Fibroblast of lung (primary cell): Measurements from ENCODE around the gene ISOC2.

Source experiments
- CTCF ChIP-seq, 2 donors: IDR thresholded peaks in 1 of 2; conservative IDR thresholded peaks in 1 of 2; 1 replicate in 1 of 2; 2 replicates in 1 of 2; pipeline ENCODE4 v1.5.1; 2011 to 2012; ENCODE audit warnings: low read length in 2 of 2, control low read depth in 1 of 2, inconsistent platforms in 1 of 2, low read depth in 1 of 2, mild to moderate bottlenecking in 1 of 2
- EZH2 ChIP-seq: IDR thresholded peaks from 2 replicates; pipeline ENCODE4 v1.5.1; 2012; ENCODE audit warnings: low read length, control low read depth, mild to moderate bottlenecking; ENCODE audit errors: missing control alignments

GRCh38 chr19:55502197-55502952 is 40.9 kb upstream of the ISOC2 start:
- TF ChIP-seq CTCF (conservative IDR thresholded peaks at IDR 0.05 in 1 of 2, IDR thresholded peaks at IDR 0.05 in 1 of 2; ENCODE audit: low read depth in 1 of 2, low read length in 2 of 2) (no peak), EZH2 (no peak)
